Upper lobe of left lung (tissue), 4 donors: ENCODE measurements around the gene DCAF15.
"Not testable (repeated sequence)": the region's sequence is repeated elsewhere in the genome, so short reads cannot be mapped to it uniquely, and the experiment has no call there.

Source experiments
- EP300 ChIP-seq, 4 donors: sonication (generic); formaldehyde crosslinking; IDR thresholded peaks; one replicate each; pipeline ENCODE4 v1.5.1; 2017; ENCODE audit warnings: antibody characterized with exemption in 4 of 4, control low read depth in 2 of 4
- POLR2A ChIP-seq, 4 donors: fragments of 450-650 bp; IDR thresholded peaks; one replicate each; pipeline ENCODE4 v1.5.1; 2016 to 2017; ENCODE audit warnings: antibody characterized with exemption in 4 of 4, mild to moderate bottlenecking in 2 of 4
- POLR2AphosphoS5 ChIP-seq, 2 donors: sonication (generic); formaldehyde crosslinking; IDR thresholded peaks; one replicate each; pipeline ENCODE4 v1.5.1; 2017; ENCODE audit warnings: antibody characterized with exemption in 2 of 2
- TF ChIP-seq, protein P1 (sequence below), 6 experiments: fragments of 450-650 bp in 4 of 6; fragments of 200-600 bp in 2 of 6; sonication (generic) in 2 of 6; IDR thresholded peaks; one replicate each; pipeline ENCODE4 v1.5.1; 2016 to 2019; ENCODE audit warnings: antibody characterized with exemption in 6 of 6

DNA sequence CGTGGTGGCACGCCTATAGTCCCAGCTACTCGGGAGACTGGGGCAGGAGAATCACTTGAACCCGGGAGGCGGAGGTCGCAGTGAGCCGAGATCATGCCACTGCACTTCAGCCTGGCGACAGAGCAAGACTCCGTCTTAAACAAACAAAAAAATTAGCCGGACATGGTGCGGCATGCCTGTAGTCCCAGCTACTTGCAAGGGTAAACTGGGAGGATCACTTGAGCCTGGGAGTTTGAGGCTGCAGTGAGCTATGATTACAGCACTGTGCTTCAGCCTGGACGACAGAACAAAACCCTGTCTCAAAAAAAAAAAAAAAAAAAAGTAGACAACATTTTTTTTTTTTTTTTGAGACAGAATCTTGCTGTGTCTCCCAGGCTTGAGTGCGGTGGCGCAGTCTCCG, 19.6 kb downstream of the DCAF15 start:
- TF ChIP-seq, protein P1, sequence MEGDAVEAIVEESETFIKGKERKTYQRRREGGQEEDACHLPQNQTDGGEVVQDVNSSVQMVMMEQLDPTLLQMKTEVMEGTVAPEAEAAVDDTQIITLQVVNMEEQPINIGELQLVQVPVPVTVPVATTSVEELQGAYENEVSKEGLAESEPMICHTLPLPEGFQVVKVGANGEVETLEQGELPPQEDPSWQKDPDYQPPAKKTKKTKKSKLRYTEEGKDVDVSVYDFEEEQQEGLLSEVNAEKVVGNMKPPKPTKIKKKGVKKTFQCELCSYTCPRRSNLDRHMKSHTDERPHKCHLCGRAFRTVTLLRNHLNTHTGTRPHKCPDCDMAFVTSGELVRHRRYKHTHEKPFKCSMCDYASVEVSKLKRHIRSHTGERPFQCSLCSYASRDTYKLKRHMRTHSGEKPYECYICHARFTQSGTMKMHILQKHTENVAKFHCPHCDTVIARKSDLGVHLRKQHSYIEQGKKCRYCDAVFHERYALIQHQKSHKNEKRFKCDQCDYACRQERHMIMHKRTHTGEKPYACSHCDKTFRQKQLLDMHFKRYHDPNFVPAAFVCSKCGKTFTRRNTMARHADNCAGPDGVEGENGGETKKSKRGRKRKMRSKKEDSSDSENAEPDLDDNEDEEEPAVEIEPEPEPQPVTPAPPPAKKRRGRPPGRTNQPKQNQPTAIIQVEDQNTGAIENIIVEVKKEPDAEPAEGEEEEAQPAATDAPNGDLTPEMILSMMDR (IDR thresholded peaks at IDR 0.05) = not testable (repeated sequence)
- TF ChIP-seq POLR2A, POLR2AphosphoS5, EP300 (IDR thresholded peaks at IDR 0.05): not testable (repeated sequence)
